ENCODE measurements around the gene PRAMEF12.
"Not testable (repeated sequence)": the region's sequence is repeated elsewhere in the genome, so short reads cannot be mapped to it uniquely, and the experiment has no call there.

Gene PRAMEF12

GRCh38 chr1:12773438-12773837, at the start of gene PRAMEF12:
TSS of gene PRAMEF12 (plus strand) at chr1:12773738. CDS start at chr1:12774868, 1,130 bp downstream.
- in situ Hi-C loops (cut with MboI; ENCODE audit: low sequenced_read_pairs) = no loop called here

GRCh38 chr1:12728391-12728790, 45.1 kb upstream of the PRAMEF12 start:
- in situ Hi-C loops (cut with MboI; ENCODE audit: low sequenced_read_pairs) = no loop called here

DNA sequence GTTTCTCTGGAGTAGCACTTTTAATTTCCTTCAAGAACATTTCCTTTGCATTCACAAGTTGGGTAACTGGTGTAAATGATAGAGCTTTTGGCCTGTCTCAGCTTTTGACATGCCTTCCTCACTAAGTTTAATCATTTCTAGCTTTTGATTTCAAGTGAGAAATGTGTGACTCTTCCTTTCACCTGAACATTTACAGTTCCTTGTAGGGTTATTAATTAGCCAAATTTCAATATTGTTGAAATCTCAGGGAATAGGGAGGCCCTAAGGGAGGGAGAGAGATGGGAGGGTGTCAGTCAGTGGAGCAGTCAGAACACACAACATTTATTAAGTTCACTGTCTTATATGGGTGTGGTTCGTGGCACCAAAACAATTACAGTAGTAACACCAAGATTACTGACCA, 43.4 kb upstream of the PRAMEF12 start:
- in situ Hi-C loops (cut with MboI; ENCODE audit: low sequenced_read_pairs) = no loop called here

GRCh38 chr1:12731084-12731483, 42.5 kb upstream of the PRAMEF12 start:
- in situ Hi-C loops (cut with MboI; ENCODE audit: low sequenced_read_pairs) = not testable (repeated sequence)

GRCh38 chr1:12734651-12735050, 38.9 kb upstream of the PRAMEF12 start:
- in situ Hi-C loops (cut with MboI; ENCODE audit: low sequenced_read_pairs) = no loop called here

GRCh38 chr1:12738934-12739333, 34.6 kb upstream of the PRAMEF12 start:
- in situ Hi-C loops (cut with MboI; ENCODE audit: low sequenced_read_pairs) = no loop called here

DNA sequence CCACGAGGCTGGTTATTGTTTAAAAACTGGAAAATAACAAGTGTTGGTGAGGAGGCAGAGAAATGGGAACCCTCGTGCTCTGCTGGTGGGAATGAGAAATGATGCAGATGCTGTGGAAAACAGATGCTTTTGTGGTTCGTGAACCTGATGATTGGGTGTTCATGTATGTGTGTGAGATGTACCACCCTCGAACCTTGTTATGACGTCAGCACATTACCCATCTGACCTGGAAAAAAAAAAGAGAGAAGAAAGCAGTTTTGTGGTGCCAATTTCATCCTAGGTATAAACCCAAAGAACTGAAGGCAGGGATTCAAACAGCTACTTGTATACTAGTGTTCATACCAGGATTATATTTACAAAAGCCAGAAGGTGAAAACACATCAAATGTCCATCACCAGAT, 33.9 kb upstream of the PRAMEF12 start:
- in situ Hi-C loops (cut with MboI; ENCODE audit: low sequenced_read_pairs) = no loop called here

GRCh38 chr1:12741946-12742345, 31.6 kb upstream of the PRAMEF12 start:
- in situ Hi-C loops (cut with MboI; ENCODE audit: low sequenced_read_pairs) = no loop called here

DNA sequence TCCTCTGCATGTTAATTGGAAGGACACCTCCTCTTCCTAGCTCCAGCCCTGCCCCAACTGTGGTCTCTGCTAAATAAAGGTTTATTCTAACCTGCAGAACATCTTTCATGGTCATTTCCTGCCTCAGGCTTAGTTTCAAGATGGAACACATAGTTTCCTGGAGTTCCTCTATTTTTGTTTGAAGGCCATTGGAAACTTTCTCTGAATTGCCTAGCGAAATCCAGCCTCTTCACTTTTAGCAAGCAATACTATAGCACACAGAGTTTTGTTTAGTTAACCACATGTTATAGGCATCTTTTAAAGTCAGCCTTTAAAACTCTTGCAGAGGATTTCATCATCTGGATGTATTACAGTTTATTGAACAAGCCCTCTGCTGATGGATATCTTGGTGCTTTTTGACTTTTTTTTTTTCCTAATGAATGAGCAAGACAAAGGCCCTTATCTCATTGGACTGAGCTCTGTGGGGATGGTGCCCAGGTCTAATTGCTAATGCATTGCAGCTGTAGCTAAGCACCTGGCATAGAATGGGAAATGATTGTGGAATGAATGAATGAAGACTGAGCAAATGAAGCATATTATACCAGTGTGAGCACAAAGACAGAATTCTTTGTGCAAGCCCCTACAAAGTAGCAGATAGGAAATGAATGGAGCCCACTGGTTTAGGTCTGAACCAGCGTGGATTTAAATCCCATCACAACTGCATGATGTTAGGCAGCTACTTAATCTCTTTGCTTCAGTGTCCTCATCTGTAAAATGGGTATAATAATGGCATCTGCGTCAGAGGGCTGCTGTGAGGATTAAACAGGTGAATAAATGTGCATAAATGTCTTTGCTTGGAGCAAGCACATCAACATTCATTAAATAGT, 28.2 kb upstream of the PRAMEF12 start:
- in situ Hi-C loops (cut with MboI; ENCODE audit: low sequenced_read_pairs) = no loop called here

DNA sequence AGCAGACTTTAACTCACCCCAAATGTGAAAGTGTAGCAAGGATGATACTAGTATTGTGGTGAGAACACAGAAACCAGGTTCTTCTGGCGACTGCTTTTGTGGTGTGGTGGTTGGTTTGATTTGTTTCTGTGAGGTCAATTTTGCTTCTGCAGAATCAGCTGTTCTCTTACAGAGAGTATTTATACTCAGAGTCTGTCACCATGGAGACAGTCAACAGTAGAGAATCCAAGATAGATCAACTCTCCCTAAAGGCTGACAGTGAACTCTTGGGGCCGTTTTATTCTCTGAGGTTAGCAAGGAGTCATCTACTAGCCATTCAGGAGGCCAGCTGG, 27.6 kb upstream of the PRAMEF12 start, which contains the start of gene CFAP107:
CFAP107 (plus strand) TSS at position 209 of the 332 bp plus-strand sequence. CDS start 231 bp downstream, outside the sequence.
- in situ Hi-C loops (cut with MboI; ENCODE audit: low sequenced_read_pairs) = no loop called here

DNA sequence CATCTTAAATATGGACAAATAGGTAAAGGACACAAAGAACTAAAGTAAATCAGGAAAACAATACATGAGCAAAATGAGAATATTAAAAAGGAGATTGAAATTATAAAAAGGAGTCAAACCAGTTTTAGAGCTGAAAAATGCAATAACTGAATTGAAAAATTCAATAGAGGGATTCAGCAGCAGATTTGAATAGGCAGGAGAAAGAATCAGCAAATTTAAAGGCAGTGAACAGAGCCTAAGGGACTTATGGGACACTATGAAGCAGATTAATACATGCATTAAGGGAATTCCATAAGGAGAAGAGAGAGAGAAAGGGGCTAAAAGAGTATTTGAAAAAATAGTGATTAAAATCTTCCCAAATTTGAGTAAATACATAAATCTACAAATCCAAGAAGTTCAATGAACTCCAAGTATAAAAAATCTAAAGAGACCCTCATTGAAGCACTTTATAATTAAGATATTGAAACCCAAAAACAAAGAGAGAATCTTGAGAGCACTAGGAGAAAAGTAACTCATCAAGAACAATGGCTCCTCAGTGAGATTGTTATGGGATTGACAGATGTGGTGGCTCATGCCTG, 24.7 kb upstream of the PRAMEF12 start:
- in situ Hi-C loops (cut with MboI; ENCODE audit: low sequenced_read_pairs) = no loop called here

DNA sequence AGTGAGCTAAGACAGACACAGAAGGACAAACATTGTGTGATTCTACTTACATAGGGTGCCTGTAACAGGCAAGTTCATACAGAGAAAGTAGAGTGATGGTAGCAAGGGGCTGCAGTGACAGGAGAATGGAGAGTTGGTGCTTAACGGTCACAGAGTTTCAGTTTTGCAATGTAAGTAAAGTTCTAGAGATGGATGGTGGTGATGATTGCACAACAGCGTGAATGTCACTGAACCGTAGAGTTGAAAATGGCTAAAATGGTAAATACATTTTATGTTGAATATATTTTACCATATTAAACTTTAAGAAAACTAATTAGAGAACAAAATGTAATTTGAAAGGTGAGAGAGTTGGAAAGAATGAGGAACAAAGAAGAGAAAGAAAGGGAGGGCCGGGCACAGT, 18.8 kb upstream of the PRAMEF12 start:
- in situ Hi-C loops (cut with MboI; ENCODE audit: low sequenced_read_pairs) = no loop called here

GRCh38 chr1:12756273-12756672, 17.3 kb upstream of the PRAMEF12 start:
- in situ Hi-C loops (cut with MboI; ENCODE audit: low sequenced_read_pairs) = no loop called here

DNA sequence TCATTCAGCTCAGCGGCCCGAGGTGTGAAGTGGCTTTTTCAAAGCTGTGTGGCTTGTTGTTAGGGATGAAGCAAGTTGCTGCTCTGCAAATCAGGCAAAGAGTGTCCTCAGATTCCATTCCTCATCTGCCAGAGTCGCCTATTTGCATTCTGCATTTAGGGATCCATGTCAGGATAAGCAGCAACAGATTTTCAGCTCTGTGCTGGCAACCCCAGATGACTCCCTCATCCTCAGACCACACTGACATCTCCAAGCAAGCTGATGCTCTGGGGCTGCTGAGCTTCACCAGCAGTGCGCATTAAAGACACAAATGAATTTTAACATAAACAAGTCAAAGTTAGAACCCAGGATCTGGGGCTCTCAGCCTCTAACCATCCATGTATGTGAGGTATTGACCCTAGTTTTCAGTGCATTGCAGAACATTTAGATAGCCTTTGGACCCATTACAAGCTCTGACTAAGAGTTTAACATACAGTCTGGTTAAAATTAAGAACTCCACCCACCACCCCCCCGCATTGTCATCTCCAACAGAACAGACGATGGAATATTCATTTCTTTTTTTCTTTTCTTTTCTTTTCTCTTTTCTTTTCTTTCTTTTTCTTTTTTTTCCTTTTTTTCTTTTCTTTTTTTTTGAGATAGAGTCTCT, 16.6 kb upstream of the PRAMEF12 start:
- in situ Hi-C loops (cut with MboI; ENCODE audit: low sequenced_read_pairs) = no loop called here

DNA sequence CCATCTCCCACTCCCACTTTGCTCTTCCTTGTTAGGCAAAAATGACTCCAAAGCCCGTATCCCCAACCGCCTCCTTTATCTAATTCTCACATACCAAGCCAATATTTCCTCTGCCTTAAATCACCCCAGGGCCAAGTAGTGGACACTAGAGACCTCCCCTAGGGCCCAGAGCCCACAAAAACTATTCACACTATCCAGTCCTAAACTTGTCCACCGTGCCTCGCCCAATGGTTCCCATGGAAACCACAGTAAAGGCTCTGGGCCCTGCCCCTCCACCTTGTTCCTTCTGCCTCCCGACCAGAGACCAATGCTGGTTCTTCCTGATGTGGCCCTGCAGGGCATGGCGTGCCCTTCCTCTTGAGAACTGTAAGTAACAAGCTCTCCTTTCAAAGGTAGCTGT, 15.7 kb upstream of the PRAMEF12 start:
- in situ Hi-C loops (cut with MboI; ENCODE audit: low sequenced_read_pairs) = no loop called here

DNA sequence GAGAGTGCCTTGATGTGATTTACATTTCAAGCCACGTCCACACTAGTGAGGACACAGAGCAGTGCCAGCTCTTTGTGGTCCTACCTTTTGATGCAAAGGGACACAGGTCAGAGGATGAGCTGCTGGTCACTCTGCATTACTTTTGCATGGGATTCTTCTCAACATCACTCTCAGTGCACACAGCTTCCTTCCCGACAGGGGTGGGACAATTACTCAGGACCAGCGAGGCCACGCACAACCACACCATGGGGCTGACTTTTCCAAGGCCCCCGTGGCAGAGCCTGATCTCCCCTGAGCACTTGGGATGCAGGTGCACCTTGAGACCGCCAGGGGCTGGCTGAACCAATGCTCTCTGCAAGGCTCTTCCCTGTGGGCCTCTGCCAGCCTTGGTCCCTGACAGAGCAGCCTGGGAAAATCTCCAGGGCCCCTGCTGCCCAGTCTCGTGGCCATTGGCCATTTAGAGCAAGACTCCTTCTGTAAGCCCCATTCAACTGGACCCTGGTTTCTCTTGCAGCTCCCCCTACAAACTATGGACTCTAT, 13.2 kb upstream of the PRAMEF12 start:
- in situ Hi-C loops (cut with MboI; ENCODE audit: low sequenced_read_pairs) = no loop called here

DNA sequence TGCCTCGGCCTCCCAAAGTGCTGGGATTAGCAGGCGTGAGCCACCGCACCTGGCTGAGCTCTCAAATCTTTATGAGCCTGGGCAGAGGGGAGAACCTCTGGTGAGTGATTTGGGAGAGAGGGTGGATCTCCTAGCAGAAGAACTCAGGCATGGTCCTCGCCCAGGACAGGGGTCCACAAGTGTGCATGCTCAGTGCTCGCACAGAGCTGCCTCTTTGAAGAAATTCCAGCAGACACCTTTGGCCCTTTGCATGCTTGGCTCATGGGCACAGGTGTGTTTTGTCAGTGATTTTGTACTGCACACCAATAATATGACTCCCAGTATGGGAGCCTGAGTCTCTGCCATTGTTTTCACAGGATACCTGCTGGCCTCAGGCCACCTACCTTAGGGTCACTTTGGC, 11.8 kb upstream of the PRAMEF12 start:
- in situ Hi-C loops (cut with MboI; ENCODE audit: low sequenced_read_pairs) = no loop called here

- in situ Hi-C loops (cut with MboI; ENCODE audit: low sequenced_read_pairs) = no loop called here
Observed at GRCh38 chr1:12762766-12763165, 10.8 kb upstream of the PRAMEF12 start.

- in situ Hi-C loops (cut with MboI; ENCODE audit: low sequenced_read_pairs) = no loop called here
Observed at GRCh38 chr1:12763479-12763878, 10.1 kb upstream of the PRAMEF12 start.

DNA sequence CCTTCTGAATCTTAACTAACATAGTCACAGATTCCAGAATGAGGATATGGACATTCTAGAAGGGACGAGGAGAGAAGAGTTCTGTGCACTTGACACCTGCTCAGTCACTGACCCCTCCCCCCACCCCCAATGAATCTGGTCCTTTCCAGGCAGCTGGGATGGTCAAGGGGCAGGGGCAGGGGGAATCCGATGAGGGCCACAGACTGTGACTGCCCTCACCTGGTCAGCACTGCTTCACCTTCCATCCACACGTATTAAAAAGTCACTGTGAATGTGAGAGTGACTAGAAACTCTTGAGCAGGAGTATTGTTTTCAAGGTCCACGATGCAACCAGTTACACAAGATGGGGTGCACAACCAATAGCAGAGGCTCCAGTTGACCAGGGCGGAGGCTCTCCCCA, 9.5 kb upstream of the PRAMEF12 start:
- in situ Hi-C loops (cut with MboI; ENCODE audit: low sequenced_read_pairs) = no loop called here

DNA sequence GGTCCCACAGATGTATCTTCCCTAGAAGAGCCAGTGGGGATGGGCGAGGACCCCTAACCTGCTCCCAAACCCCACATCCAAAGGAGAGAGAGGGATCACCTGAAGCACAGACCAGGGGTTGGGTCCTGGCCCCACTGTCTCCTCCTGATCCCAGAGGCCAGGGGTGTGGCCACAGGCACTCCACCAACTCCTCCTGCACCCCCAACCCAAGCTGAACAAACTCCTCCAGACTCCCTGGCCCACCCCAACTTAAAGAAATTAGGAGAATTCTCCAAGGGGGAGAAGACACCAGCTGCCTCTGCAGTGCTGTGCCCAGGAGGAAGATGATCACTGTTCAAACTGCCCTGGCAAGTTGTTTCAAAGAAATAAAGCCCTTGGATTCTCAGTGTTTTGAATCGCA, 4.5 kb upstream of the PRAMEF12 start:
- in situ Hi-C loops (cut with MboI; ENCODE audit: low sequenced_read_pairs) = no loop called here
